Measurements from ENCODE around the gene ADGRF3. TPM values are rescaled to one million over a fixed set of nuclear protein-coding genes. Genes with fewer than 3 reads are reported as not detected.

Gene ADGRF3
- total and polyA plus RNA-seq, 10 of the 15 experiments (the other 5 are each of a cell fraction or from before 2014, with no cell fraction given), result 0.03 to 3.1 (median 0.84) TPM

GRCh38 chr2:26305540-26305939 is 41.0 kb downstream of the ADGRF3 start:
- H2AFZ ChIP-seq (ENCODE audit: control insufficient read depth, low read depth, low read length), result no peak overlapping the region
- CTCF ChIA-PET, result interaction anchor here (0.7 kb wide), 1 partner anchor 9 kb away, joined by 3 read pairs; no protein-coding TSS in a partner anchor
- no peak for ATAC-seq
- no peaks in the 10 kb centered on the region for H3K36me3 ChIP-seq (ENCODE audit: control insufficient read depth in 2 of 2, insufficient read depth in 2 of 2, low read length in 1 of 2)
- no peaks in the 10 kb centered on the region for H4K20me1 ChIP-seq (ENCODE audit: control insufficient read depth, insufficient read depth)
- no peaks in the 10 kb centered on the region for H3K79me2 ChIP-seq (ENCODE audit: control insufficient read depth, insufficient read depth, low read length)
- no peaks in the 10 kb centered on the region for H3K9me3 ChIP-seq (replicated peaks; ENCODE audit: control insufficient read depth, insufficient read depth, low read length)
- SMC1A ChIA-PET (ENCODE audit: uncharacterized antibody, unreplicated experiment), result interaction anchor here (1.4 kb wide), 1 partner anchor 59 kb away, joined by 7 read pairs; no protein-coding TSS in a partner anchor
- 60% methylated on average over 6 of the region's 6 CpGs for WGBS (ENCODE audit: insufficient coverage, insufficient replicate concordance, low lambda C conversion rate, missing lambda C conversion rate)
- POLR2A ChIA-PET, result interaction anchor here (0.7 kb wide), 1 partner anchor 19 kb away, joined by 4 read pairs; no protein-coding TSS in a partner anchor
- DNase-seq (ENCODE audit: low read depth, low spot score), result no peak
- intact Hi-C loops (cut with micrococcal nuclease; ENCODE audit: unreplicated experiment), result no loop called here
- RAD21 ChIA-PET (ENCODE audit: unreplicated experiment), result interaction anchor here (1.0 kb wide), 1 partner anchor 59 kb away, joined by 3 read pairs; no protein-coding TSS in a partner anchor
- no peak overlapping the region for H3K4me2 ChIP-seq (ENCODE audit: control insufficient read depth, insufficient read depth)
- no peaks in the 10 kb centered on the region for H3K4me1 ChIP-seq (ENCODE audit: control insufficient read depth, insufficient read depth, low read length)
- in situ Hi-C loops (cut with MboI), result no loop called here
- no peaks in the 10 kb centered on the region for H3K27me3 ChIP-seq (replicated peaks in 1 of 2; ENCODE audit: control insufficient read depth in 2 of 2, insufficient read depth in 2 of 2, low read length in 1 of 2)
- no TSS peak for BruUV-seq (replicated peaks)
- no peak overlapping the region for H3K9ac ChIP-seq (ENCODE audit: control insufficient read depth, insufficient read depth, low read length)
- no peak overlapping the region for H3K27ac ChIP-seq (ENCODE audit: control insufficient read depth, insufficient read depth)
- no peak overlapping the region for H3K4me3 ChIP-seq
- FAIRE-seq, result no peak
- TF ChIP-seq NBN (IDR thresholded peaks at IDR 0.05) (no peak), SPI1 (IDR thresholded peaks at IDR 0.05; ENCODE audit: borderline replicate concordance, insufficient read depth, low read depth, low read length) (no peak), POU2F2 (IDR thresholded peaks at IDR 0.05; ENCODE audit: borderline replicate concordance, low read depth, low read length) (no peak), YY1 (IDR thresholded peaks at IDR 0.05; ENCODE audit: low read depth, low read length) (no peak), RAD21 (IDR thresholded peaks at IDR 0.05; ENCODE audit: insufficient read depth, low read depth, low read length) (no peak), PML (IDR thresholded peaks at IDR 0.05; ENCODE audit: low read length) (no peak), MYC (IDR thresholded peaks at IDR 0.05; ENCODE audit: insufficient read depth, insufficient read length, insufficient replicate concordance, low read length, severe bottlenecking) (no peak), NKRF (conservative IDR thresholded peaks at IDR 0.05) (no peak), ZBED1 (IDR thresholded peaks at IDR 0.05; ENCODE audit: borderline replicate concordance) (no peak), MEF2A (IDR thresholded peaks at IDR 0.05; ENCODE audit: insufficient read depth, low read depth, low read length) (no peak), SIN3A (IDR thresholded peaks at IDR 0.05; ENCODE audit: low read depth, low read length) (no peak), EGR1 (IDR thresholded peaks at IDR 0.05; ENCODE audit: borderline replicate concordance in 1 of 2, low read depth in 2 of 2, low read length in 2 of 2) (no peak), MXI1 (IDR thresholded peaks at IDR 0.05; ENCODE audit: low read depth, low read length) (no peak), PRDM15 (CRISPR knock-in tag; IDR thresholded peaks at IDR 0.05) (no peak), BMI1 (IDR thresholded peaks at IDR 0.05; ENCODE audit: borderline replicate concordance) (no peak)

Measured in GM12878 (cell line).